Right renal cortex interstitium (tissue), 3 donors: ENCODE measurements around the gene CELF4. TPM values are rescaled to one million over a fixed set of nuclear protein-coding genes. Genes with fewer than 3 reads are reported as not detected.

Experiments used
- DNase-seq, 3 donors: peaks; one replicate each; pipeline ENCODE4 v3.0.0-alpha.2; 2013; ENCODE audit warnings: low read depth in 3 of 3, low spot score in 2 of 3
- polyA plus RNA-seq, 3 donors: library from polyadenylated mRNA; unstranded; fragments of 120-200 nt; gene quantifications; one replicate each; pipeline ENCODE4 v1.2.1, GENCODE V29; 2013; ENCODE audit not compliant: insufficient read length in 3 of 3

The CELF4 gene
- polyA plus RNA-seq, 3 donors = 2.1 to 2.3 (median 2.2) TPM

DNA sequence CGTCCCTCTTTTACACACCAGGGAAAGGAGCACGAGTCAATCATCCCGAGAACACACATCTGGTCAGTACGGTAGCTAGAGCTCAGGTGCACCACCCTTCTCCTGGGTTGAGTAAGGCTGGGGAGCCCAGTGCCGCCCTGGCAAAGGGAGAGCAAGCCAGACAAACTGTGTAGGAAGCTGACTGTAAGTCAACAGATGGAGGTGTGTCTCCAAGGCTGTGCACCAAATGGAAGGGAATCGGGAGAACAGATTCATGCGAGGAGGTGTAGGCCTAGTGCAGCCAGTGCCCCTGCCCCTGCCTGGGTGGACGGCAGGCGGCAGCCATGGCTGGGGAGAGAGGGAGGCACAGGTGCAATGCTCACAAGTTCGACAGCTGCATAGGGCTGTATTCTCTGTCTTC is 65.7 kb downstream of the CELF4 start:
- DNase-seq = no peak

- no peak for DNase-seq
Measured at GRCh38 chr18:37499044-37499443, 66.6 kb downstream of the CELF4 start.

DNA sequence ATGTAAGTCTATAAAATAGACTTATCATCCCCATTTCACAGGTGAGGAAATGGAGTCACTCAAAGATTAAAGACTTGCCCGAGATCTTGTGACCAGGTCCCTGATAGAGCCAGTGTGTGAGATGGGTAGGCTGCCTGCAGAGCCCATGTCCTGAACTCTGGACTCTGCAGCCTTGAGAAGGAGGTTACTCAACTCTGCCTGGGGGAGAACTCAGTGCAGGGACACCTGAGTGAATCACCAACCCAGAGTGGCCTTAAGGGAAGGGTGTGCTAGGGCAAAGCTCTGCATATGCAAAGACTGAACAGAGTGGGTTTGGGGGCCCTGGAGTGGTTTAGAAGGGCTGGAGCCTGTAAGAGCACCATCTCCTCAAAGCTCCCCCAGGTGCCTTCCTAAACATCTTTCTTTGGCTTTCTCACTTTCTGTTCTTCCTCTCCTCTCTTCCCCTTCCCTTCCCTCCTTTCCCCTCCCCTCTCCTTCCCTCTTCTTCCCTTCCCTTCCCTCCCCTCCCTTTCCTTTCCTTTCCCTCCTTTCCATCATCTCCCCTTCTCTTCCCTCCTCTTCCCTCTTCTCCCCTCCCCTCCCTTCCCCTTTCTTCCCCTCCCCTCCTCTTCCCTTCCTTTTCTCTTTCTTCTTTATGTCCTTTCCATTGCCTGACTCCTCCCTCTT is 67.6 kb downstream of the CELF4 start:
- DNase-seq = no peak

GRCh38 chr18:37496568-37496967 is 69.0 kb downstream of the CELF4 start:
- DNase-seq = no peak

DNA sequence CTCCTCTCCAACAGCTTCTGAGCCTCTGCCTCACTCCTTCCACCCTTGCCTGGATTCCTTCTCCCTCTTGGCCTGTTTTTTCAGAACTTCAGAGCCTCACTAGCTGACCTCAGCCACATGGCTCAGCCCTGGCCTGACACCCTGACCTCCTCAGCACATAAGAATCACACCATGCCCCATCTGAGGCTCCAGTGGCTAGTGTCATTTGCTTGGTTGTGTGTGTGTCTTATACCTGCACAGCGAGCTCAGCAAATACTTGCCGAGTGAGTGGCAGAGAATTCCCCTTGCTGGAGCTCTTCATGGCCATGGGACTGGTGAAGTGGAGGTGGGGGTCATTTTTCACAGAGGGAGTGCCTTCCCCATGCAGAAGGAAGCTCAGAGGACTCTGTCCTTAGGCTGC is 70.2 kb downstream of the CELF4 start:
- DNase-seq = no peak

GRCh38 chr18:37494406-37494805 is 71.2 kb downstream of the CELF4 start:
- no peak for DNase-seq

DNA sequence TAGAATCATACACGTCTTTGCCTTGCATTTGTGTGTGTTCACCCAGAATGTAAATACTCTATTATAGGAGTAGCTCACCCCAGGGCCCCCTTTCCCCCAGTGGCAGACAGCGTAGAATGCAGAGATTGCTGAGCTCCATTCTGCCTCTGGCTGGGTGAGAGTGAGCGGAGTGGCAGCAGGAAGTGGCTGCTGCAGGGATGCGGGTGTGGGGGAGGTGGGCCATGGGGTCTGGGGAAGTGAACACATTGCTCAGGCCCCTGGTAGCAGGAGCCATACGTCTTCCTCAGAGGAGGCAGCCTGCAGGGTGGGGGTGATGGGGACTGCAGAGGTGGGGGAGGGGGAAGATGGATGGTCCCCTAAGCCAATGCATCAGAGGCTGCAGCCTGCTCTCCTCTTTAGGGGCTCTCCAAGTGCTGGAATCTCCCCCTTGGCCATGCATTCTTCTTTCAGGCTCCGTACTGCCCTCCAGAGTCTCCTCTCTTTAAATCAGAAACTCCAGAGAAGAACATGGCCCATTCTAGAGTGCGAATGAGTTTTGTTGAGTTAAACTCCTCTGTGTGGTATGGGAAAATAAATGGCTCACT is 72.2 kb downstream of the CELF4 start:
- DNase-seq = no peak

GRCh38 chr18:37492952-37493351 is 72.6 kb downstream of the CELF4 start:
- no peak for DNase-seq

DNA sequence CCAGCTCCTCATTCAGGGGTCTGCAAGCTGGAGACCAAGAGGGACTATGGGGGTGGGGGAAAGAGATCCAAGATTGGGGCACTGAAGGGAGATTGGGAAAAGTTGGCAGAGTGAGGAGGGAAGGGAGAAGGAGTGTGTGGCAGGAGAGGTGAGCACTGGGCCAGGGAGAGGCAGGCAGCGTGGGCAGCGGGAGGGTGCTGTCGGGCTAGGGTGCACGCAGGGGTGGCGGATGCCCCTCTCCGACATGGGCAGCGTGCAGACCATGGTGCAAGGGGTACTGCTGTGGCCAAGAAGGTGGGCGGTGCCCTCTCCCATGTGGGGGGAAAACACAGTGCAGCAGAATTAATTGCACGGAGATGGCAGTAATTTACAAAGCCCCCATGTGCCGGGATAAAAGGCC is 74.1 kb downstream of the CELF4 start:
- no peak for DNase-seq

DNA sequence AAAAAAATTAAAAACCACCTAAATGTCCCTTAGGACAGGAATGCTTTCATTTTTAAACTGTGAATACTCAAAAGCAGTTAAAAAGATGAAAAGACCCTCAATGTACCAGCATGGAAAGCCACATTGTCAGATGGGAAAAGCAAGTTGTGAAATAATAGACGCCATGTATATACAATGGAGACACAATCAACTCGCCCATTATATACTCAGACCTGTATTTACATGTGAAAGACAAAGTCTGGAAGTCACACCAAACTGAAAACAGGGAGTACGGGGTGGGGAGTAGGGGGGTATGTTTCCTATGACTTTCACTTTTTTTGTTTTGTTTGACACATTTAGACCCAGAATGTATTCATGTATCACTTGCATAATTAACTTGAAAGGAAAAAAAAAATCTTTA is 75.6 kb downstream of the CELF4 start:
- no peak for DNase-seq

GRCh38 chr18:37489011-37489410 is 76.6 kb downstream of the CELF4 start:
- no peak for DNase-seq

DNA sequence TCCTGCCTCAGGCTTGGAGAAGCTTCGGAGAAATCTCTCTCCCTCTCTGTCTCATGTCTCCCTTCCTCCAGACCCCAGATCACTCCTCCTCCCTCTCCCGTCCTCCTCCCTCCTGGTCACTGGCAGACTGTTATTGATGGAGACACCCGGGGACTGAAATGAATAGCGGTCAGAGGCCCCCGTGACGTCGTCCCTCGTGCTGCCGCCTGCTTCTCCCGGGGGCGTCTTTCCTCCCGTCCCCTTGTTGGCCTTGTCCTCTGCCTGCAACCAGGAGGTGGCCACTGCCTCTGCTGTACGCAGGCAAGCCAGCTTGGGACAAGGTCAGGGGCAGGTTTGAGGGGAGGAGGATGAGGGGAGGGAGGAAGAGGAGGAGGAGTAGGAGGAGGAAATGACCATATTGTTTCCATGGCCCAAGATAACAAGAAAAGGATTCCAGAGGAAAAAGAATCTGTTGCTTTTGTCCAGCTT is 78.2 kb downstream of the CELF4 start:
- peak in 1 of 3 donors; percentile 56 for DNase-seq

GRCh38 chr18:37486848-37487247 is 78.8 kb downstream of the CELF4 start:
- no peak for DNase-seq

- no peak for DNase-seq
Measured at GRCh38 chr18:37484983-37485834, 80.4 kb downstream of the CELF4 start.

- DNase-seq = no peak
Measured at GRCh38 chr18:37483984-37484819, 81.4 kb downstream of the CELF4 start.

- no peak for DNase-seq
Measured at GRCh38 chr18:37483221-37483971, 82.2 kb downstream of the CELF4 start.

GRCh38 chr18:37482433-37482832 is 83.2 kb downstream of the CELF4 start:
- DNase-seq = no peak

DNA sequence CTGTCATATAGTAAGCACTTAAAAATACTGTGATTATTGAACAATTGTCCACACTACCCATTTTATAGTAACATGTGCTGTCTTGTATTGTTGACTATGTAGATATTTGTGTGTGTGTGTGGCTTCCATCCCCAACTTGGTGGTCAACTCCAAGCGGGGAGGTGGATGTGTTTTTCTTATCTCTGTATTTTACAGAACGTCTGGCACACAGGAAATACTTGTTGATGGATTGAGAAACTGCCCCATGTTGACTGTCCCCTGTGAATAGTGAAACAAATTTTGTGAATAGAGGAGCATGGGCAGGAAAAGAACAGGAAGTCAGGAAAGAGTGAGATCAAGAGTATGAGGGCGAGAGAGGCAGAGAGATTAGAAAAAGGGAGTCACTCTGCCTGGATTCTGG is 83.6 kb downstream of the CELF4 start:
- no peak for DNase-seq

DNA sequence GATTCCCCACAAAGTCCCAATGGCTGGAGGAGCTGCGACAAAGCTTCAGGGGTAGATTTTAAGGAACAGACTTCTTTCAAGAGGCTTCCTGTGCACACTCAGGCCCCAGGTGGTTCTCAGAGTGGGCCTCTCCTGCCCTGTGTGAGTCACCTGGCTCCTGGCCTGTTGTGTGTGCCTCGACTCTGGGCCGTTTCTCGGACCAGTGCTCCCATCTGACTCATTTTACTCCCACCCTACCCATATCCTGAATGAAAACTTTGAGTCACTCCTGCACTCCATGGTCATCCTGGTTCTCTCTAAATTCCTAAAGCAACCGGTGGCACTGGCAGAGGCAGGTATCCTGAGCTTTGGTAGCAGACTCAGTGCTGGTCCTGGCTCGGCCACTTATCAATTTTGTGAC is 84.1 kb downstream of the CELF4 start:
- DNase-seq = no peak

GRCh38 chr18:37481072-37481471 is 84.5 kb downstream of the CELF4 start:
- DNase-seq = no peak
